HG02981 (cell line): ENCODE measurements around the gene IGF2BP2.

Source experiments
- ATAC-seq: cut with Tn5 transposase; IDR thresholded peaks from one replicate; pipeline ENCODE4 v1.9.1; 2021; ENCODE audit warnings: mild to moderate bottlenecking, moderate library complexity; ENCODE audit not compliant: unreplicated experiment

Gene IGF2BP2

GRCh38 chr3:185767002-185767688 lies 57.7 kb downstream of the IGF2BP2 start:
- no peak for ATAC-seq

GRCh38 chr3:185766329-185767001 lies 58.4 kb downstream of the IGF2BP2 start:
- ATAC-seq: no peak

DNA sequence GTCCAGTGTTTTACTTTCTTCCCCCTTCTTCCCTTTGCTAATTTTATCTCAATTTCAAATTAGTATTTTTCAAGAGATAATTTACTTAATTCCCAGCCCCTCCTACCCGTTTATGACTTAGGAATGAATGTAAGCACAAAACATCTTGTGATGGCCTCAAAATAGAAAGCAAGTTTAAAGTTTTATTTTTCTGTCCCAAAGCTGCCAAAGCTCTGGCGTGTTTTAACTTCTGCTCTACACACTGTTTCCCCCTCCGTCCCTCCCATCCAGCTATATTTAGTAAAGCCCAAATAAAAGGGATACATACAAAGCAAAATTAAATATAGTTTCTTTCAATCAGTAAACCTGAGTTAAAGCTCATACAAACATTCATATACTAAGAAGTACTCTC lies 59.9 kb downstream of the IGF2BP2 start:
- ATAC-seq: no peak

GRCh38 chr3:185764163-185764979 lies 60.5 kb downstream of the IGF2BP2 start:
- ATAC-seq: no peak

GRCh38 chr3:185763347-185764005 lies 61.4 kb downstream of the IGF2BP2 start:
- ATAC-seq: no peak

- no peak for ATAC-seq
These were observed 64.3 kb downstream of the IGF2BP2 start for GRCh38 chr3:185760550-185760949.

DNA sequence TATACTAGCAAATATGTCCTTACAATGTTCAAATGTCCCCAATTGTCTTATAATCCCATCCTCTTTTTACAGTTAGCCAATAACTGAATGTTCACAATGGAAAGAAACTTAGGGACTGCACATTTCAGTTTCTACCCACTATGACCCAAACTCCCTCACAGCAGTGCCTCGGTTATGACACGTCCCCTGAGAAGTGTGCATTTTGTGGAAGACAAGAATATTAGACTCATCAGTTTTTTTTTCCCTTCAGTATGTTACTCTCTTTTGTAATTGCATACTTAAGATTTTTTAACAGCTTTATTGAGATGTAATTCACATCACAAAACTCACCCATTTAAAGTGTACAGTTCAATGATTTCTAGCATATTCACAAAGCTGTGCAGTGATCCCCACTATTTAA lies 64.8 kb downstream of the IGF2BP2 start:
- no peak for ATAC-seq

GRCh38 chr3:185759512-185759911 lies 65.3 kb downstream of the IGF2BP2 start:
- ATAC-seq: no peak

GRCh38 chr3:185758912-185759311 lies 65.9 kb downstream of the IGF2BP2 start:
- ATAC-seq: no peak

GRCh38 chr3:185757176-185757575 lies 67.7 kb downstream of the IGF2BP2 start:
- no peak for ATAC-seq

DNA sequence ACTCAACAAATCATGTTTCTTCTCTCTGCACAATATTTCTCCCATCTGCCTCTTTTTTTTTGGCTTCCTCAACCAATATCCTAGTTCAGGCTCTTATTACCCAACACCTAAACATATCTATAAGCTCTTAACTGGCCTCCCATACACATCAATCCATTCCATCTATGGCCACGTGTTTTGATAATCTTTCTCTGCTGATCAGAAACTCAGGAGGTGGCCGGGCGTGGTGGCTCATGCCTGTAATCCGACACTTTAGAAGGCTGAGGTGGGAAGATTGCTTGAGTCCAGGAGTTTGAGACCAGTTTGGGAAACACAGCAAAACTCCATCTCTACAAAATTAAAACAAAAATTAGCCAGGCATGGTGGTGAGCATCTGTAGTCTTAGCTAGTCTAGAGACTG lies 68.4 kb downstream of the IGF2BP2 start:
- ATAC-seq: no peak

DNA sequence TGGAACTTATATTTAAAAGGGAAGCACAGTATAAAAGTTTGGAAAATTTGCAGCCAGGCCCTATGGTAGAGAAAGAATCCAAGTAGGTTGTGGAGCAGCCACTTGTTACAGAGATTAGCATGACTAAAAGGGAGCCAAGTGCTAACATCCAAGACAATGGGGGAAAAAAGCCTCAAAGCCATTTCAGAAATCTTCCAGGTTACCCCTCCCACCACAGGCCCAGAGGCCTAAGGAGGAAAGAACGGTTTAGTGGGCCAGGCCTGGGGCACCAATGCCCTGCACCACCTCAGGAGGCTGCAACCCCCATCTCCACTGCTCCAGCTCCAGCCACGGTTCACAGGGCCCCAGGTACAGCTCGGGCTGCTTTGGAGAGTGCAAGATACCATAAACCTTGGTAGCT lies 69.9 kb downstream of the IGF2BP2 start:
- no peak for ATAC-seq

DNA sequence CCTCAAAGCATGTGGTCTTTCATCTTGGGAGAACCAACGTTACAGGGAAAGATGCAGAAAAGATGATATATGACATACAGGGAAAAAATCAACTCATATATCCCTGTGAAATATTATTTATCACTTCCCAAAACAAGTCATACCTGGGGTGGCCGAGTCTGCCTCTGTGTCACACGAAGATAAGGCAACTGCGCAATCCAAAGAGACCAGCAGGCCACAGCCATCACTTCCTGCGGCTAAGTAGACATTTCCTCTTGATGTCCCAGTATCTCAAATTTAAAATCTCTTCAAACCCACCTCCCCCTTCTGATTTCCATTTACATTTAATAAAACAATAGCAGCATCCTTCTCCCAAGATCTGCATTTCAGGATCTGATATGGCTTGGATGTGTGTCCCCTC lies 71.5 kb downstream of the IGF2BP2 start:
- no peak for ATAC-seq

GRCh38 chr3:185750702-185751101 lies 74.1 kb downstream of the IGF2BP2 start:
- no peak for ATAC-seq

- no peak for ATAC-seq
These were observed 74.8 kb downstream of the IGF2BP2 start for GRCh38 chr3:185750015-185750414.

DNA sequence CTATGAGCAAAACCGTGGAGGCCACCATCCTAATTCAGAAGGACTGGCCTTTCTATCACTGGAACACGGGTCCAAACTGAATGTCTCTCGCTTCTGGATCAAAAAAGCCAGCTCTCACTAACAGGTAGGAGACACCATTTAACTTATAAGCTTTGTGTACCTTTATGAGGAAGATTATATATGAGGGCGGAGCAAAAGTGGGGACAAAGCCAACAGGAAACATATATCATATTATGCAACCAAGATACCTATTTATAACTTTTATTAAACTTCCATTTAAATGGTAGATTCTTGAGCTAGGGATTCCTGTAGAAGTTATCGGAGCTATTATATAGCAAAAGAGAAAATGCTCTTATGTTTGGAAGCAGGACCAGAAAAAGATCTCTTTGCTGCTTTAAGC lies 78.4 kb downstream of the IGF2BP2 start:
- no peak for ATAC-seq

GRCh38 chr3:185744997-185745843 lies 79.6 kb downstream of the IGF2BP2 start:
- ATAC-seq: no peak

GRCh38 chr3:185741586-185741985 lies 83.3 kb downstream of the IGF2BP2 start:
- ATAC-seq: no peak

DNA sequence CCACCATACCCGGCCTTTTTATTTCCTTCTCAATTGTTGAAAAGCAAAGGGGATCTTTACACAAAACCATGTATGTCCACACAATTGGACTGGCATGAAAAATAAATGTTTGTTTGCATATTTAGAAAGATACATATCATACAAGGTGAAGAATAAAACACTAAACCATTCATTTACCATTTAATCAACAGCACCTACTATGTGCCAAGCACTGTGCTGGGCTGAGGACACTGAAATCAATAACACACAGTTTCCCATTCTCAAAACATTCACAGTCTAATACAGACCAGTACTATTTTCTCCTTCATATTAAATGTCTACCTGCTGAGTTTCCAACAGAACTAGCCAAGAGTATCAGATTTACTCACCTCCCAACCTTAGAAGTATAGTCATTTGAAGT lies 84.7 kb downstream of the IGF2BP2 start:
- no peak for ATAC-seq

GRCh38 chr3:185739264-185739701 lies 85.6 kb downstream of the IGF2BP2 start:
- no peak for ATAC-seq
